GM12865 (cell line): ENCODE results near the gene PALM.

Experiments used
- DNase-seq: peaks from one replicate; pipeline ENCODE4 v3.0.0; 2010; ENCODE audit warnings: low read depth
- H3K4me3 ChIP-seq: 2 replicates; pipeline ENCODE4 v1.5.1; 2011; ENCODE audit warnings: mild to moderate bottlenecking, low read depth, low read length, control low read depth
- CTCF ChIP-seq: IDR thresholded peaks from 2 replicates; pipeline ENCODE4 v1.5.1; 2011; ENCODE audit warnings: low read length, control low read depth, low read depth, inconsistent platforms; ENCODE audit not compliant: insufficient read depth; ENCODE audit errors: missing control alignments

PALM gene

GRCh38 chr19:711254-711653, 2.5 kb downstream of the PALM start:
- TF ChIP-seq CTCF: no peak
- no peak for DNase-seq
- H3K4me3 ChIP-seq: no peak overlapping the region

GRCh38 chr19:715347-715746, 6.6 kb downstream of the PALM start:
- H3K4me3 ChIP-seq: no peak overlapping the region
- no peak for DNase-seq
- TF ChIP-seq CTCF: no peak

- TF ChIP-seq CTCF: no peak
- DNase-seq: no peak
- no peak overlapping the region for H3K4me3 ChIP-seq
Measured at GRCh38 chr19:718251-718951, 9.7 kb downstream of the PALM start.

GRCh38 chr19:718991-719512, 10.3 kb downstream of the PALM start:
- no peak for DNase-seq
- TF ChIP-seq CTCF: no peak
- no peak overlapping the region for H3K4me3 ChIP-seq

GRCh38 chr19:719636-720344, 11.1 kb downstream of the PALM start:
- TF ChIP-seq CTCF: no peak
- H3K4me3 ChIP-seq: no peak overlapping the region
- no peak for DNase-seq

GRCh38 chr19:720345-721160, 11.8 kb downstream of the PALM start:
- no peak for TF ChIP-seq CTCF
- DNase-seq: no peak
- H3K4me3 ChIP-seq: no peak overlapping the region
